ENCODE measurements around the gene BPIFB1.

Gene BPIFB1

DNA sequence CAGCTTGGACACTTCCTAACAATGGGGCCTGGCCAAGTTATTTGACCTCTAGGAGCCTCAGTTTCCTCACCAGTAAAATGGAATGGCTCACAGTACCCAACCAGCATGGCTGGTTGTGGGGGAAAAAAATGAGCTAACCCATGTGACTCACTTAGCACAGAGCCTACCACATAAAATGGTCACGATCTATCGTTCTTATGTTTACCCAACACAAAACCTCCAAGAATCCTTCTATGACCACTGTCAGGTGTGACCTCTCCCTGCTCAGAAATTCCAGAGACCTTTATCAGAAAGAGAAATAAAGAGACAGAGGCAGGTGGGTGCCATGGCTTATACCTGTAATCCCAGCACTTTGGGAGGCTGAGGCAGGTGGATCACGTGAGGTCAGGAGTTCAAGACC is 39.4 kb downstream of the BPIFB1 start:
- TF ChIP-seq, protein P1, sequence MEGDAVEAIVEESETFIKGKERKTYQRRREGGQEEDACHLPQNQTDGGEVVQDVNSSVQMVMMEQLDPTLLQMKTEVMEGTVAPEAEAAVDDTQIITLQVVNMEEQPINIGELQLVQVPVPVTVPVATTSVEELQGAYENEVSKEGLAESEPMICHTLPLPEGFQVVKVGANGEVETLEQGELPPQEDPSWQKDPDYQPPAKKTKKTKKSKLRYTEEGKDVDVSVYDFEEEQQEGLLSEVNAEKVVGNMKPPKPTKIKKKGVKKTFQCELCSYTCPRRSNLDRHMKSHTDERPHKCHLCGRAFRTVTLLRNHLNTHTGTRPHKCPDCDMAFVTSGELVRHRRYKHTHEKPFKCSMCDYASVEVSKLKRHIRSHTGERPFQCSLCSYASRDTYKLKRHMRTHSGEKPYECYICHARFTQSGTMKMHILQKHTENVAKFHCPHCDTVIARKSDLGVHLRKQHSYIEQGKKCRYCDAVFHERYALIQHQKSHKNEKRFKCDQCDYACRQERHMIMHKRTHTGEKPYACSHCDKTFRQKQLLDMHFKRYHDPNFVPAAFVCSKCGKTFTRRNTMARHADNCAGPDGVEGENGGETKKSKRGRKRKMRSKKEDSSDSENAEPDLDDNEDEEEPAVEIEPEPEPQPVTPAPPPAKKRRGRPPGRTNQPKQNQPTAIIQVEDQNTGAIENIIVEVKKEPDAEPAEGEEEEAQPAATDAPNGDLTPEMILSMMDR (conservative IDR thresholded peaks at IDR 0.05; ENCODE audit: control insufficient read depth, insufficient read depth, low read depth, low read length): no peak
- DNase-seq (ENCODE audit: low read depth): no peak
- no peak overlapping the region for H3K4me3 ChIP-seq (ENCODE audit: control insufficient read depth, low read depth, low read length)

DNA sequence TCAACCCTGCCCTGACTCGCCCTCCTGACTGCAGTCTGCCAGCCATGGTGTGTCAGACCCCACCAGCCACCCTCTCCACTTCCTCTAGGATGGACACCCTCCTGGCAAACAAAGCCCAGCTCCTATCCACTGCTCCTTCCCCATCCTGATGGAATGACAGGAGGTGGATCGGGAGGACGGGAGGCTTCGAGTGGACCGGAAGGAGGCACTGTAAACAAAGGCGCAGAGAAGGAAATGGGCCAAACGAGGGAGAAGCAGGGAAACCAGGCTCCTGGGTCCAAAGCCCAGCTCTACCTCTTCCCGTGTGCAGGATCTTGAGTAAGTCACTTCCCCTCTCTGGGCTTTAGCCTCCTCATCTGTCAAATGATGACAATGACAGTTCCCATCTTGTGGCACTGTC is 40.2 kb downstream of the BPIFB1 start:
- H3K4me3 ChIP-seq (ENCODE audit: control insufficient read depth, low read depth, low read length): no peak overlapping the region
- no peak for DNase-seq (ENCODE audit: low read depth)
- TF ChIP-seq, protein P1 (conservative IDR thresholded peaks at IDR 0.05; ENCODE audit: control insufficient read depth, insufficient read depth, low read depth, low read length): no peak

GRCh38 chr20:33325350-33325749 is 42.3 kb downstream of the BPIFB1 start:
- no peak for DNase-seq (ENCODE audit: low read depth)
- no peak overlapping the region for H3K4me3 ChIP-seq (ENCODE audit: control insufficient read depth, low read depth, low read length)
- TF ChIP-seq, protein P1 (conservative IDR thresholded peaks at IDR 0.05; ENCODE audit: control insufficient read depth, insufficient read depth, low read depth, low read length): no peak

- TF ChIP-seq, protein P1 (conservative IDR thresholded peaks at IDR 0.05; ENCODE audit: control insufficient read depth, insufficient read depth, low read depth, low read length): no peak
- no peak for DNase-seq (ENCODE audit: low read depth)
- H3K4me3 ChIP-seq (ENCODE audit: control insufficient read depth, low read depth, low read length): no peak overlapping the region
Measured at GRCh38 chr20:33328157-33329137, 45.4 kb downstream of the BPIFB1 start.

DNA sequence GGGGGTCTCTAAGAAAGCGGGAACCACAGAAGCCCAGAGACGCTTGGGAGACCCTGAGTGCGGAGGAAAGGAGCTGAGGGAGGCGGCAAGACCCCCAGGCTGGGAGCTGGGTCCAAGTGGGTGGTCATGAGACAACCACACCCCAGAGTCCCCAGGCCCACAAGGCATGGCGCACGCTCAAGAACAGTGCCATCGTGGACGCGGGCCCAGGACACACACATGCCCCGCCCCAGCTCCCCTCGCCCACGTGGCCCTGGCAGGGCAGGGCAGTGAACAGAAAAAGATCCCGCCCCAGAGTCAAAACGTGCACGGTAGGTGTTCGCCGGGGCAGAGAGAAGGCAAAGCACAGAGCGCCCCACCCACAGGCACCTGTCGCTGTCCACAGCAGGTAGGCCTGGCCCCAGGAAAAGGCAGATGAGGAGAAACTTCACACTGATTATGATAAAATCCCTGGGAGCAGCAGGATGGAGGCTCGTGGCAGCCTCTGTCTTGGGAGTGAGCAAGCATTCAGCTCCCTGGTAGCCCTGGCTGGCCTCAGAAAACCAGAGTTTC is 50.0 kb downstream of the BPIFB1 start:
- DNase-seq (ENCODE audit: low read depth): no peak
- no peak overlapping the region for H3K4me3 ChIP-seq (ENCODE audit: control insufficient read depth, low read depth, low read length)

DNA sequence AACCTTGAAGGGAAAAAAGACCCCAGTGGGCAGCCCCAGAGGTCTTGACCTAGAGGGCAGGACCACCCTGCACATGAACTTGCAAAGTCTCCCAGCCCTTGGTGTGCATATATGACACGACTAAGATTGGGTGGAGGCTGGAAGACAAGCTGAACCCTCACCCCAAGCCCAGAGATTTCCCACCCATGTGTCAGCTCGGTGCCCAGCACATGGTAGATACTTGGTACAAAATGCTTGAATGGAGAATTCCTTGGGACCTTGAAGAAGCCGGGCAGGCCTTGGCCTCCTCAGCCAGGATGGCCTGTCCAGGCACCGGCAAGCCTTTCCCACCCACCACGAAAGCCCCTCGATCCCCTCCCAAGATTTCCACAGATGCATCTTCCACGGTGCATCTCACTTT is 50.6 kb downstream of the BPIFB1 start:
- TF ChIP-seq, protein P1 (conservative IDR thresholded peaks at IDR 0.05; ENCODE audit: control insufficient read depth, insufficient read depth, low read depth, low read length): no peak
- no peak overlapping the region for H3K4me3 ChIP-seq (ENCODE audit: control insufficient read depth, low read depth, low read length)
- DNase-seq (ENCODE audit: low read depth): no peak

More for the DNA sequence above, 50.0 kb downstream of the BPIFB1 start:
- TF ChIP-seq, protein P1 (conservative IDR thresholded peaks at IDR 0.05; ENCODE audit: control insufficient read depth, insufficient read depth, low read depth, low read length): no peak
